TTC549 (cell line): ENCODE results near the gene EIF4EBP2.
A peak's percentile ranks its signal among the peaks of the same experiment; 100 is the strongest.

Experiments
- FAIRE-seq: peaks from 2 replicates; lab custom pipeline; 2012; peaks lifted over from hg19 to GRCh38; lab: Jason Lieb, UNC

EIF4EBP2 gene, protein sequence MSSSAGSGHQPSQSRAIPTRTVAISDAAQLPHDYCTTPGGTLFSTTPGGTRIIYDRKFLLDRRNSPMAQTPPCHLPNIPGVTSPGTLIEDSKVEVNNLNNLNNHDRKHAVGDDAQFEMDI

DNA sequence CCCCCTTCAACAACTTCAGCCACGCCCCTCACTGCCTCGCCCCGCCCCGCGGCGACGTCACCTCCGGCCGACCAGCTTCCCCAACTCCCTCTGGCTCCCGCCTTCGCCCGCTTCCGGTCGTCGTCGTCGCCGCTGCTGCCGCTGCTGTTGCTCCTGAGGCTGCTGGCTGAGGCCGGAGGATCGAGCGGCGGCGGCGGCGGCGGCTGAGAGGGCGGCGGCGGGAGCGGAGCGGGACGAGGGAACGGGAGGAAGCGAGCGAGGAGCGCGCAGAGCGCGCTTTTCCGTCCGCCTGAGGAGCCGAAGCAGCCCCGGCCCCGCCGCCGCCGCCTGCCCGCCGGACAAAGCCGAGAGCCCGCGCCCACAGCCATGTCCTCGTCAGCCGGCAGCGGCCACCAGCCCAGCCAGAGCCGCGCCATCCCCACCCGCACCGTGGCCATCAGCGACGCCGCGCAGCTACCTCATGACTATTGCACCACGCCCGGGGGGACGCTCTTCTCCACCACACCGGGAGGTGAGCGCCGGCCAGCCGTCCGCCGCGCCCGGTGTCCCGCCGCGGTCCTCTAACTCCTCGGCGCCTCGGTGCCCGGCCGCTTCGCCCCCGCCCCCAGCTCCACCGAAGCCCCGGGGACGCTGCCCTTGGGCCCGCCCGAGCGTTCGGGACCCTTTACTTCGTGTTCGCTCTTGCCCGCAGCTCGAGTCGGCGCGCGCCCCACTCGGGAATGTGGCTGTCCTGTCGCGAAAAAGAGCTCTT lies at the start of gene EIF4EBP2:
EIF4EBP2 (plus strand) TSS at position 110 of the 751 bp plus-strand sequence; CDS start at position 367, 257 bp downstream.
- FAIRE-seq, result peak; percentile 40

DNA sequence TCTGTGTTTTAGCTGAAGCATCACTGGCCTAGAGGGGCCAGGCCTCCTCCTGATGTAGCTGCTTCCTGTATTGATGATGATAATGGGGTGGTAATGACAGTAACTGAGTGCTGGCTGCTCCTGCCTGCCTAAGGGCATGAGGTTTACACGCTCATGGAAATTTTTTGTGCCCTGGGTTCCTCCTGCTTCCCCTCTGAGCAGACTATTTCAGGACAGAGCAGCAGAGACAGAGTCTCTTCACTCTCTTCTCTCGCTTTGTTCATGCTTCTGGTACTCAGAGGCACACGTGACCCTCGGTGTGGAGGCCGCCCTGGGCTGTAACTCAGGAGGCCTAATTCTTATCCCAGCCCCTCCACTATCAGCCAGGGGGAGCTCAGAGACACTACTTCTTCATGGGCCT lies 49.4 kb upstream of the EIF4EBP2 start:
- no peak for FAIRE-seq

DNA sequence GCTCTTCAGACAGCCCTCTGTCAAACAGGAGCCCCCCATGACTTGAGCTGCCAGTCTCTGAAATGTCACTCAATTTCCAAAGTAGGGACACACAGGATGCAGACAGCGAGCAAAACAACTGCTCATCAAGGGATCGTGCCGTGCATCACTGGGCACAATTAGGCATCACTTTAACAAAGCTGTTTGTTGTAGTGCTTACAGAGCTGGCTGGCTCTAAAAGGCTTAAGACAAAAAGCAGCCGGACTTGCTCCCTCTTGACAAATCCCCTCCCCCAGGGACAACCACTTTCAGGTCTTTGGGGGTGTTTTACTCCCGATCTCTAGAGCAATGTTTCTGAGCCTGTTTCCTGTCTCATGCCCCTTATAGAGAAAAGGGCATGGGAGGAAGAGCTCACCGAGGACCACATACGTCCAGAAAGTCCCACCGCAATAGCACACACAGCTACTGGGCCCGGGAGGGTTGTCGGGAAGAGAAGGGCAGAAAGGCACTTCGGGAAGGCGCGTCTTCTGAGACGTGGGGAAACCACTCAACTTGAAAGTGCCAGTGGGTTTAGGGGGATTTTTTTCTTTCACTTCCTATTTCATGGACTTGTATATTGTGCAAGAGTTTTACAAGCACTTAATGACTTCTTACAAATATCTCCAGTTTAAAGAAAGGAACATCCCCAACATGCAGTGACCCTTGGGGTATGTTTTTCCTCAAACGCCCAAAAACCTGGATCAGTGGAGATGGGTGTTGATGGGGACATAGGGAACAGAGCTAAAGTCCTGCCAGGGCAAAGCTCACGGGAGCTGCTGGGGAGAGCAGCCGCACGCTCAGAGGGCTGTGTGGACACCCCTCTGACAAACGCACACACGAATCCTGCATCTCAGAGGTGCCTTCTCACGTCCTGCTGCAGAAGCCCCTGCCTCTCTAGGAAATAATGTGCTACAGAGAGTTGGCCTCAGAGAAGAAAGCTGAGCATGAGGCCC lies 48.6 kb upstream of the EIF4EBP2 start:
- no peak for FAIRE-seq

DNA sequence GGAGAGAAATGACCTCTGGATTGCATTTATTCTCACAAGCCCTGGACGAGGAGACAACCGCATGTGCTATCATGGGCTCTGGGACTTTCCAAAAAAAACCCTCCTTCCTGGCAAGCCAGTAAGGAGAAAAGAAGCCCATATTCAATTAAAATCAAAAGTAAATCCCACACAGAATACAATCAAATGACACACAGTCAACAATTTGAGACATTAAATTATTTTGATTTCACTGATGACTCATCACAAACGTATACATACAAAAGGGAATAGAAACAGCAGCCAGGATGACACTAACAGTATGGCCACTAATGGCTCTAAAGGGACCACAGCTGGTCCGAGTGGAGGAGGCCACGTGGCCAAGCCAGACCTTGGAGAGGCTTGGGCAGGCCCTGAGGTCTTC lies 46.4 kb upstream of the EIF4EBP2 start:
- FAIRE-seq, result no peak

DNA sequence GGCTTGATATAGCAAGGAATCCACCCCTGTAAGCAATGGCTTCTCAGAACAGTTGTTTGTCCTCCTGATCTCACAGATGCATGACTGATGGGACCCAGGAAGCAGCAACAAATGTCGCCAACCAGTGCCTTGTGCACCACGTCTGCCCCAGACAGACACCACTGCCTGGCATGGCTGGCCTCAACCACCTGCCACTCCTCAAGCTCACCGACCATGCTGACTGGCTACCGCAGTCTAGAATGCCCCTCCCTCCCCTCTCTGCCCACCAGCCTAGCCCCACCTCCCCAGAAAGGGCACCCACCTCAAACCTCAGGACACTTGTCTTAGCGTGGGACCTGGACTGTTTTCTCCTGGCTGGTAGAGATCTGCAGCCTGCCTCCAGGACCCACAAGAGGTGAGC lies 45.5 kb upstream of the EIF4EBP2 start:
- FAIRE-seq, result no peak

DNA sequence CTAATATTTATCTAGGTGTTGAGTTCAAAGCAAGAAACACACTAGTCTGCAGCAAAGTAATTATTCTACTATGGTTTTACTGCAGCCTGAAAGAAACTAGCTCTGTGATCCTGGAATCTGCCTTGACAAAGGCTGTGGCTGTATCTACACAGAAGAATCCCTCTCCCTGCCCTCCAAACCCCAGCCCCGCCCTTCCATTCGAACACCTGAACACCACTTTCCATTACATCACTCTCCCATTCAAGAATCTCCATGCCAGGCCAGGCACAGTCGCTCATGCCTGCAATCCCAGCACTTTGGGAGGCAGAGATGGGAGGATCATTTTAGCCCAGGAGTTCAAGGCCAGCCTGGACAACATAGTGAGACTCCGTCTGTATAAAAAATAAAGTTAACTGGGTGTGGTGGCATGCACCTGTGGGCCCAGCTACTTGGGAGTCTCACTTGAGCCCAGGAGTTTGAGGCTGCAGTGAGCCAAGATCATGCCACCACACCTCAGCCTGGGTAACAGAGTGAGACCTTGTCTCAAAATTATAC lies 44.9 kb upstream of the EIF4EBP2 start:
- FAIRE-seq, result no peak

DNA sequence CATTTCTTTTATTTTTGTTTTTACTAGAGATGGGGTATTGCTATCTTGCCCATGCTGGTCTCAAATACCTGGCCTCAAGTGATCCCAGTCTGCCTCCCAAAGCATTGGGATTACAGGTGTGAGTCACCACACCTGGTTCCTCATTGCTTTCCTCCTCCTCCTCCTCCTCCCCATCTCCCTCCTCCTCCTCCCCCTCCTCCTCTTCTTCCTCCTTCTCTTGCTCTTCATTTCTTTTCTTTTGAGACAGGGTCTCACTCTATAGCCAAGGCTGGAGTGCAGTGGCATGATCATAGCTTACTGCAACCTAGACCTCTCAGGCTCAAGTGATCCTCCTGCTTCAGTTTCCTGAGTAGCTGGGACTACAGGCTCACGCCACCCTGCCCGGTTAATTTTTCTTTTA lies 43.7 kb upstream of the EIF4EBP2 start:
- FAIRE-seq, result no peak

DNA sequence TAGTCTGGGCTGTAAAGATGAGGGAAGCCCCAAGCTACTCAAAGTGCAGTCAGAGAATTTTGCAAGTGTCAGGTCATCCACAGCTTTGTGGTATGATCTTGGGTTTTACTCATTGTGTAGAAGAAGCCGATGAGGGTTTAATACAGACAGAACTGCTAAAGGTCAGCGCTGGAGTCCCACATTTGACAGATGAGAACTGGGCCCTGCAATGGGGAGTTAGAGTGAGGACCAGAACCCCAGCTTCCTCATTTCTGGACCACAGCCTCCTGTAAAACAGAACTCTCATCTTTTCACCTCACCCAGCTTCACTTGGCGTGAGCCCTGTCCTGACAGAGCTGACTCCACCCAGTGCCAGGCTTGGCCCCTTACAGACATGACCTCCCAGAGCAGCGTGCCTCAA lies 41.6 kb upstream of the EIF4EBP2 start:
- no peak for FAIRE-seq

DNA sequence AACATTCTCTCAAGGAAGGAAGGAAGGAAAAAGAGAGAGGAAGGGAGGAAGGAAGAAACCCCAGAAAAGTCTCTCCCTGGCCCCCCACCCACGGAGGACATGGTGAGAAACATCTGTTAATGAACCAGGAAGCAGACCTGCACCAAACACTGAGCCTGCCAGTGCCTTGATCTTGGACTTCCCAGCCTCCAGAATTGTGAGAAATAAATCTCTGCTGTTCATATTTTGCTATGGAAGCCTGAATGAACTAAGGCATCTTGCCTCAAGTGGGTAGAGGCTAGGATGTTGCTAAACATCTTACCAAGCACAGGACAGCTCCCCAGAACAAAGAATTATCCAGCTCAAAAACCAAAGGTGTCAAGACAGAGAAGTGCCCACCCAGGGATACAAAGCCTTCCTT lies 40.7 kb upstream of the EIF4EBP2 start:
- FAIRE-seq, result no peak

DNA sequence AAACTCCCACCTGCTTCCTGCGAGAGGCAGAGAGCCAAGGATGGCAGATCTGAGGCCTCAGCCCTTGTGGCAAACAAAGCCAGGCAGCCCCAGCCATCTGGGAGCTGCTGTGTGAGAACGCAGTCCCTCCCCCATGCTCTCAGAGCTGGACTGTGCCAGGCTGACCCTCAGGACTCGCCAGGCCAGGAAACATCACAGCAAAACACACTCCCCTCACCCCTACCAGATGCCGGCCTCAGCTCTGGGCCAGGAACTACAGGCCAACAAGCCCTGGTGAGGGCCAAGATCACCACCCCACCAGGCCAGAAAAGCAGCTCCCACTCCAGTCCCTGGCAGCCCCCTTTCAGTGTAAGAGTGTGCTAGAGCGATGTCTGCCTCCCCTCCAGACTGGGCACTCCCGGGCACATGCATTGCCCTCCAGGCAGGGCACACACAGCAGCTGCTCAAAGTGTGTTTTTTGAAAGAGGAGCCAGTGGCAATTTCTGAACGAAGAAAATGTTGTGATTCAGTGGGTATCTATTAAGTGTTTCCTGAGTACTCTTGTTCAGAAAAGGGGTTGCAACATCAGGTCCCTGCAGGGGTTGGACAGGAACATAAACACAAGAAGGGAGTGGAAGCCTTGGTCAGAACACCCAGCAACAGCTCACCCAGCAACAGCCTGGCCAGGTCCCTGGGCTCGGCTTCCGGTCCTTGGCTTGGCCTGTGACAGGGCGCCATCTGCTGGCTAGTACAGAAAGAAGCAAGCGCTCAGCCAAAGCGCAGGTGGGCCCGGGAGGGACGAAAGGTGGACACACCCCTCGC lies 39.8 kb upstream of the EIF4EBP2 start:
- FAIRE-seq, result no peak

DNA sequence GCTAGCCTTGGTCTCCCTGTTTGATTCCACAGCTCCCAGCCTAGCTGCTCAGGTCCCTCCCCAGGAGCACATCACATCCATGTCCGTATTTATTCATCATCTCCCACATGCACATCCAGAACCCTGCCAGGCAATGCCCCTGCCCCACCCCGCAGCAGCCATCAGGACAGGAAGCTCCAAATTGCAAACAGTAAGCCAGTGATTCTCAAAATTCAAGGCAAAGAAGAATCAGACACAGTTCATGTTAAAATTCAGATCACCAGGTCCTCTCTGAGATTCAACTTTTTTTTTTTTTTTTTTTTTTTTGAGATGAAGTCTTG lies 39.2 kb upstream of the EIF4EBP2 start:
- no peak for FAIRE-seq

DNA sequence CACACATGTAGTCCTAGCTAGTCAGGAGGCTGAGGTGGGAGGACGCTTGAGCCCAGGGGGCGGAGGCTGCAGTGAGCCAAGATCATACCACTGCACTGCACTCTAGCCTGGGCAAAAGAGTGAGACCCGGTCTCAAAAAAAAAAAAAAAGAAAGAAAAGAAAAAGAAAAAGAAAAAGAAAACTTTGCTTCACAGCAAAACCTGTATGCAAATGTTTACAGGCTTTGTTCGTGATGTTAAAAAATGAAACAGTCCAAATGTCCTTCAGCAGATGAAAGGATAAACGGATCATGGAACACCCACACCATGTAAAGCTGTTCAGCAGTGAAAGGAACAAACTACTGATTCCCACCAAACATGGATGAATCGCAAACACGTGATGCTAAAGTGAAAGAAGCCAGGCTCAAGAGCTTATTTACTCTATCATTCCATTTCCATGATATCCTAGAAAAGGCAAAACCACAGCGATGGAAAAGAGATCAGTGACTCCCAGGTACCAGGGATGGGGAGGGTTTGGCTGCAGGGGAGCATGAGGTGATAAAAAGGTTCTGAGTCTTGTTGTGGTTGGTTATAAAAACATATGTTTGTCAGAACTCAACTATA lies 36.6 kb upstream of the EIF4EBP2 start:
- no peak for FAIRE-seq

DNA sequence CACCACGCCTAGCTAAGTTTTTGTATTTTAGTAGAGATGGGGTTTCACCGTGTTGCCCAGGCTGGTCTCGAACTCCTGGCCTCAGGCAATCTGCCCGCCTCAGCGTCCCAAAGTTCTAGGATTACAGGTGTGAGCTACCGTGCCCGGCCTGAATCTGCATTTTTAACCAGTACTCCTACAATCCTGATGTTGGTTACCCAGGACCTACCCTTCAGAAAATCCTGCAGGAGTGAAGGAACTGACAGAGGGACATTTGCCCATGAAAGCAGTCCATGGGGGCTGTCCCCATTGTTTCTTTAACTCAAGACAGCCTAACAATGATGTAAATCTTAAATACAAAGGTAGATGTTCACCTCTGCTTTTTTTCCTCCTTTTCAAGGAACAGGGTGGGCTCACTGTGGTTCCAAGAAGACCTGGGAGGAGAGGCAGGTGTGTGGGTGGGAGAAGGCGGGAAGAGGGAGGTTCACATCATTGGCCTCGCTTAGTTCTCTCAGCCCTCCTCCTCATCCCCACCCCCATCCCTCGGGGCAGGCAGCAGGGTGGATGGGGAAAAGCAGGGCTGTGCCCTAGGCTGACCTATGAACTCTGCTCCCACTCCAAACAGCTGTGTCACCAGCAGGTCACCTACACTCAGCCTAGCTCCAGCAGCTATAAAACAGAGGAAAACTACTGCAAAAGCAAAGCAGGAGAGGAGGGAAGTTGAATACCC lies 35.0 kb upstream of the EIF4EBP2 start:
- no peak for FAIRE-seq

DNA sequence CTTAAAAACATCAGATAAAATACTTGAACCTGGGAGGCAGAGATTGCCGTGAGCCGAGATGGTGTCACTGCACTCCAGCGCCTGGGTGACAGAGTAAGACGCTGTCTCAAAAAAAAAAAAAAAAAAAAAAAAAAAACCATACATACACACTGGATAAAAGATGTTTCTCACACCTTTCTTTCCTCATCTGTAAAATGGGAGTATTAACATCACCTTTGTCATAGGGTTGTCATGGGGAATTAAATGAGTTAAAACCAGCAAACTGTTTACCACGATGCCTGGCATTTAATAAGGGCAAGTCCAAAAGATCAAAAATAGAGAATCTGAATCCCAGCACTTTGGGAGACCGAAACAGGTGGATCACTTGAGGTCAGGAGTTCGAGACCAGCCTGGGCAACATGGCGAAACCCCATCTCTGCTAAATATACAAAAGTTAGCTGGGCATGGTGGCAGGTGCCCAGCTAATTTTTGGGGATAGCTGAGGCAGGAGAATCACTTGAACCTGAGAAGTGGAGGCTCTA lies 34.4 kb upstream of the EIF4EBP2 start:
- no peak for FAIRE-seq

DNA sequence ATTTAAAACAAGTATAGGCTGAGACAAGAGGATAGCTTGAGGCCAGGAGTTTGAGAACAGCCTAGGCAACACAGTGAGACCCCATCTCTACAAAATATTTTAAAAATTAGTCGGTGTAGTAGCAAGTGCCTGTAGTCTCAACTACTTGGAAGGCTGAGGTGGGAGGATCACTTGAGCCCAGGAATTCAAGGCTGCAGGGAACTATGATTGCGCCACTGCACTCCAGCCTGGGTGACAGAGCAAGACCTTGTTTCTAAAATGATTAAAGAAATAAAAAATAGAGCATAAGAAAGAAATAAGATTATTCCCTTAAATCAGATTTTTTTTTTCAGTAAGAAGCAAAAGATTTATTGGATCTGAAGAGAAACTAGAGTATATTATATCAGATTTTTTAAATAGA lies 33.2 kb upstream of the EIF4EBP2 start:
- no peak for FAIRE-seq

DNA sequence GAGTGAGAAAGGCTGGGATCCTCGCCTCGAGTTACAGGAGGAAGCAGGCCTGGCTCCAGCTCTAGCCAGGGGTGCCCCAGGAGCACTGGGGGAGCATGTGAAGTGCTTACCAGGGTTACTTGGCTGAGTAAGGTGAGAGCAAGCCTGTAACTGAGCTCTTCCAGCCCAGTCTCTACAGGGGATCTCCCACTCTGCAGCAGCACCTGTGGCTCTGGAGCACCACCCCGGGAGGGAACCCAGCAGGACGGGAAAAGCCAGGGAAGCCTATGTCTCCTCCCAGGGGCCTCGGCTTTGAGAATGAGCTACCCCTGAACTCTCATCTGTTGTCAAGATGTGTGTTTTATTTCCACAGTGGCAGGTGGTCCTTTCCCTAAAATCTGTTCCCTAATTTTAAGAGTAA lies 32.1 kb upstream of the EIF4EBP2 start:
- FAIRE-seq, result no peak

DNA sequence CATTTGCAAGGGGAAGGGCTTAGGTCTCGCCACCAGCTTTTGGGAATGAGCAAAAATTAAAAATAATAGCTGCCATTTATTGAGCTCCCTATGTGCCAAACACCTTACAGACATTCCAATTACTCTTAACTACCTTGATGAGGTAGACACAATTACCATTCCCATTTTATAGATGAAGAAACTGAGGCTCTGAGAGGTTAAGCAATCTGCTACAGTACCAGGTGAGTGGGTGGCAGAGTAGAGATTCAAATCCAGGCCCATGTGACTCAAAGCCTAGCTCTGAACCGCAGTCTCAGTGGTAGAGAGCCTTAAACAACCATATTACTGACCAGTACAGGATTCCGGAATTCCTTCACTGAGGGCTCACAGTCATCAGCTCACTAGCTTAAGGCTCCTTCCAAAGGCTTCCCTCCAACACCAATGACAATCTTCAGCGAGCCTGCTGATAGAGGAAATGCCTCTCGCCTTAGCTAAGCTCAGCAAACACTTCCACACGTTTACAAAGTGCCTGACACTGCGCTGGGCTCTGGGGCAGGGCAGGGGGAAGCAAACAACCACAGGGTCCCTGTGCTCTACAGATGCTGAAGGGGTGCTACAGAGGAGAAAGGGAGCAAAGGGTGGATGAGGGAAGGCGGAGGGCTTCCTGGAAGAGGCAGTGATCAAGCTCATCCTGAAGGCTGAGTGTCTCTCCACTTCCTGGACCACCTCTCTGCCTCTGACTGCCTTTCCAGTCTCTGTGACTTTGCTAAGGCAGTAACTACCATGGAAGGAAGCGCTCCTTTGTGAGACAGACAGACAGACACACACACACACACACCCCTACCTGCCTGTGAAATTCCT lies 28.9 kb upstream of the EIF4EBP2 start:
- FAIRE-seq, result no peak

DNA sequence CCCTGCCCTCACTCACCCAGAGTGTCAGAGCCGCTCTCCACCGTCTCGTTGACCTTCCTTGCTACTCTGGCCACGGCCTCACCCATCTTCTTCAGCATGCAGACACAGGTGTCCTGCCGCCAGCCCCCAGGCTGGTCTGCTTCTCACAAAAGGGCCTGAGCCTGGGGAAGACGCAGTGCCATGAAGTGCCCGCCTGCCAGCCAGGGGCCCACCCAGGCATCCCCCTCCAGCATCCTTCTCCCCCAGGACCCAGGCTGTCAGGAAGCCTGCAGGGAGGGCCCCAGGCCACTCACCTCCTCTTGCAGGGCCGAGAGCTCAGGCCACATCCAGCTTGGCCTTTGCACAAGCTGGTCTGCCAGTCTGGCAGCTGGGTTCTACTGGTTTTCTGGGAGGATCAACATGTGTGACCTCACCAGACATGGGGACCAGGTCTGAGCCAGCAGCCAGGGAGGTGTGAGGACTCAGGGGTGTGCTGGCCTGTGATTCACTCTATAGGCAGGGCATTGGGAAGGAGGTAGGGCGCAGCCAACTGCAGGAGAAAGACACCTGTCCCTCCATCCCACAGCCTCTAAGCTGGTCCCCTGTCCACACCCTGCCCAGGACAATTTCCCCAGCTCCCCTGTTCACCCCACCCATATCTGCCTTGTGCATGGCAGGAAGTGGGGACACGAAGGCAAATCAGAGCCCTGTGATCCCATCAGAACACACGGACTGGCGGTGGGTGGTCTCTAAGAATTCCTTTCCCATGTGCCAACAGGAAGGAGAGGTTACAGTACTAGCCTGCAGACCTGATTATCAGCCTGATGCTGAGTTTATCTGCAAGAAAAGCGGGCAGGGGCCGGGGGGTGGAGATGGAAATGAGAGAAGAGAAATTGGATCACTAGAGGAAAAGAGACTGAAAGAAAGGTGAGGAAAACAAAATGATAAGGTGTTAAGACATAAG lies 27.2 kb upstream of the EIF4EBP2 start:
- no peak for FAIRE-seq

DNA sequence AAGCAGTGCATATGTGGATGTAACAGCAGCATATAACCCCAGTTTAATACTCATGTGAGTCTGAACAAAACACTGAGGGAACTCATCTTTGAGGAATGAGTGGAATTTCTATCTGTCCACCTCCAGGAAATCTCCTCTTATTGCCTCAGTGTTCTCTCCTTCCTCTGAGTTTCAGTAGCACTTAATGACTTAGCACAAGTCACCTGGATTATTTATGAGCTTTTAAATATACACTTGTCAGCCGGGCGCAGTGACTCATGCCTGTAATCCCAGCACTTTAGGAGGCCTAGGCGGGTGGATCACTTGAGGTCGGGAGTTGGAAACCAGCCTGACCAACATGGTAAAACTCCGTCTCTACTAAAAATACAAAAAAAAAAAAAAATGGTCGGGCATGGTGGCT lies 25.8 kb upstream of the EIF4EBP2 start:
- FAIRE-seq, result no peak
